Measurements from ENCODE around the gene DLGAP1.
"Not testable (repeated sequence)": the region's sequence is repeated elsewhere in the genome, so short reads cannot be mapped to it uniquely, and the experiment has no call there.

The DLGAP1 gene

DNA sequence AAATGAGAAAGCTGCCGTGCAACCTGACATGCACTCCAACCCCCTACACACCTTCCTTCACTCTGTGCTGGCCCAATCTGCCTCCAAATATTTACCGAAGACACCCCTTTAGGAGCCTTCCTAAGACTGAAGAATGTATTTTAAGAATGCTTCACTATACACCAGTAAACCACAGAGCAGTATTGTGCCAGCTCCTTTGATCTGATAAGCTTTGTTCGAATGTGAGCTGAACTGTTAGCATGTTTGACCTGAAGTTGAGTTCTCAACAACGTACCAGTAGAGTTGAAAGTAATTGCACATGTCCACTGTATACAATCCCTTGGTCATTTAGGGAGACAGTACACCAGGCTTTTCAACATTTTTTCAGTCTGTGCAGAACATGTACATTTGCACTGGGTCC, 745.9 kb downstream of the DLGAP1 start:
- DNase-seq: no peak

GRCh38 chr18:3706279-3707097, 748.6 kb downstream of the DLGAP1 start:
- no peak for DNase-seq

DNA sequence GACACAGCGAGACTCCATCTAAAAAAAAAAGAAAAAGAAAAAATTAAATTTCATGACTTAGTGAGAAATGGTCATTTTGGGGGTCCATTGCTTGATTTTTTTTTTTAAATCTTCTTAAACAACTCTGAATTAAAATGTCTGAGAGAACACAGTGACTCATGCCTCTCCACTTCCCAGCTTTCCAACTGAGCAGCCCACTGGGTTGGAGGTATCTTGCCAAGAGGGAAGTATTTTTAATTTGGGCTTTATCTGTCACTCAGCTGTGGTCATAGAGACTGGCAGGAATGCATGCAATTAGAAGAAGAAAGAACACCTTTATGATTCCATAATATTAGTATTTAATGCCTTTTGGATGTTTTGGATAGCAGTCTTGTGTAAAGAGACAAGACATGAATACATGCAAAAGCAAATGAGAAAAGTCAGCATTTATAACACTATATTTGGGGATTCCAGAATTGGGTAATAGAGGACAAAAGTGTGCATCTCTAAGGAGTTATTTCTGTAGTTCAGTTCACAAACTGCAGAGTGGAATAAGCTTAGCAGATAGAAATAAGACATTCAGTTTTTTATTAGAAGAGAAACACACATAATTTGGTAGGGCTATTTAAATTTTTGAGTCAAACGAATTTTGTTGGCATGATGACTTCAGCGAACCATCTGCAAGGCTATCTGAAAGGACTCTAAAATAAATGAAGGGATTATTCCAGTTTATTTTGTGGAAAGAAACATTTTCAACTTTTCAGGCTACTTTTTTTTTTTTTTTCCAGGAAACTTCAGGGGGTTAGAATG, 750.4 kb downstream of the DLGAP1 start:
- DNase-seq: no peak

DNA sequence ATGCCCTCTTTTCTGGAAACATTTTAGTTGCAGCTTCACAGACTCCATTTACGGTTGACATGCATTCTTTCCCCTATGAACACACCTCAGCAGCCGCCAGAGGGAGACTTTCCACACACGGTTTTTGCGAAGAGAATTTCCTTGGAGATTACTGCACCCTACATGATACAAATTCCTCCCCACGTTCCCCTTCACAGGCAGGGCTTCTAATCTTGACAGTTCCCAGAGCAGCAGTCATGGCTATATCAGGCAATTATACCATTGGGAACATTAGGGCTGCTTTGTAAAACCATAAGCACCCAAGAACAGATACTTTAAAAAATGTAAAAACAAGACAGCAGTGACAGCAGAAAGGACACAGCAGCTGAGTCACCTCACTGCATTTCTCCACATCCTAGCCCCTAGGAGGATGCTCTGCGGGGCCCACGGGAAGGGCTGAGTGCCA, 751.4 kb downstream of the DLGAP1 start:
- DNase-seq: no peak

DNA sequence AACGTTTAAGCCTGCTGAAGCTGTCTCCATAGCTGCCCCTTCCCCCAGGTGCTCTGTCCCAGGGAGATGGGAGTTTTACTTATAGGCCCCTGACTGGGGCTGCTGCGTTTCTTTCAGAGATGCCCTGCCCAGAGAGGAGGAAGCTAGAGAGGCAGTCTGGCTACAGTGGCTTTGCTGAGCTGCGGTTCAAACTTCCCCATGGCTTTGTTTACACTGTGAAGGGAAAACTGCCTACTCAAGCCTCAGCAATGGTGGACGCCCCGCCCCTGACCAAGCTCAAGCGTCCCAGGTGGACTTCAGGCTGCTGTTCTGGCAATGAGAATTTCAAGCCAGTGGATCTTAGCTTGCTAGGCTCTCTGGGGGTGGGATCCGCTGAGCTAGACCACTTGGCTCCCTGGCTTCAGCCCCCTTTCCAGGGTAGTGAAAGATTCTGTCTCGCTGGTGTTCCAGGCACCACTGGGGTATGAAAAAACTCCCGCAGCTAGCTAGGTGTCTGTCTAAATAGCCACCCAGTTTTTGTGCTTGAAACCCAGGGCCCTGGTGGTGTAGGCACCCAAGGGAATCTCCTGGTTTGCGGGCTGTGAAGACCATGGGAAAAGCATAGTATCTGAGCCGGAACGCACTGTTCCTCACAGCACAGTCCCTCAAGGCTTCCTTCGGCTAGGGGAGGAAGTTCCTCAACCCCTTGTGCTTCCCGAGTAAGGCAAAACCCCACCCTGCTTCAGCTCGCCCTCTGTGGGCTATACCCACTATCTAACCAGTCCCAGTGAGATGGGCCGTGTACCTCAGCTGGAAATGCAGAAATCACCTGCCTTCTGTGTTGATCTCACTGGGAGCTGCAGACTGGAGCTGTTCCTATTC, 755.2 kb downstream of the DLGAP1 start:
- DNase-seq: peak; percentile 58

DNA sequence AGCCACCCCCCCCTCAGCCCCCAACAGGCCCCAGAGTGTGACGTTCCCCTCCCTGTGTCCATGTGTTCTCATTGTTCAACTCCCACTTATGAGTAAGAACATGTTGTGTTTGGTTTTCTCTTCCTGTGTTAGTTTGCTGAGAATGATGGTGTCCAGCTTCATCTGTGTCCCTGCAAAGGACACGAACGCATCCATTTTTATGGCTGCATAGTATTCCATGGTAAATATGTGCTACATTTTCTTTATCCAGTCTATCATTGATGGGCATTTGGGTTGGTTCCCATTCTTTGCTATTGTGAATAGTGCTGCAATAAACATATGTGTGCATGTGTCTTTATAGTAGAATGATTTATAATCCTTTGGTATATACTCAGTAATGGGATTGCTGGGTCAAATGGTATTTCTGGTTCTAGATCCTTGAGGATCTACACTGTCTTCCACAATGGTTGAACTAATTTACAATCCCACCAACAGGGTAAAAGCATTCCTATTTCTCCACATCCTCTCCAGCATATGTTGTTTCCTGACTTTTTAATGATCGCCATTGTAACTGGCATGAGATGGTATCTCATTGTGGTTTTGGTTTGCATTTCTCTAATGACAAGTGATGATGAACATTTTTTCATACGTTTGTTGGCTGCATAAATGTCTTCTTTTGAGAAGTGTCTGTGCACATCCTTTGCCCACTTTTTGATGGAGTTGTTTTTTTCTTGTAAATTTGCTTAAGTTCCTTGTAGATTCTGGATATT, 760.9 kb downstream of the DLGAP1 start:
- not testable (repeated sequence) for DNase-seq

- DNase-seq: no peak
Observed at GRCh38 chr18:3693410-3693809, 761.7 kb downstream of the DLGAP1 start.

DNA sequence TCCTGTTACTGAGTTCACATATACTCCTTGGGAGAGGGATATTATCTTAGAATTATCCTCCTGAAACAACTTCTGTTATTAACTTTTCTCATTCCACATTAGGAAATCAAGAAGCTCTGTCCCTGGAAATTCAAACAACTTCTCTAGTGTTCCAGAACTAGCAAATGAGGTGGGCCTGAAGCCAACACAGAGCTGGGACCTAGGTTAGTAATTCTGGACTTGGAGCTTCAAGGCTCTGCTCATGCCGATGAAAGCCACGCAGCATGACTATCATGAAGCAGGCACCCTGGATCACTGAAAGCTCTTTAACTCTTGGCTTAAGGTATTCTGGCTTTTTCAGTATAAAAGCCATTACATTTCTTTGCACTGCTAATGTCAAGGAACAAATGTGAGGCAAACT, 762.4 kb downstream of the DLGAP1 start:
- DNase-seq: no peak

- DNase-seq: no peak
Observed at GRCh38 chr18:3692113-3692621, 762.9 kb downstream of the DLGAP1 start.

GRCh38 chr18:3691705-3692104, 763.4 kb downstream of the DLGAP1 start:
- DNase-seq: no peak

DNA sequence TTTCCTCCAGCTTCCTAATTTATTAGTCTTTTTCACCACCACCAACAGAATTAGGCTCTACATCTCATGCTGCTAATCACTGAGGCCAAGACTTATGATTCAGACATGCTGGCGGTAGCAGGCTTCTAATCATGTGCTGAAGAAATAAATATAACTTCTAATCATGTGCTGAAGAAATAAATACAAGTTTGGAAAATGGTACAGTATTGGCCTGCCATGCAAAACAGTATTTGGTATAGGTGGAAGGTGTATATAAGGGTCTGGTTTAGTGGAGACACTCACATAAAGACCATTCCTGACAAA, 764.4 kb downstream of the DLGAP1 start:
- no peak for DNase-seq

- DNase-seq: no peak
Observed at GRCh38 chr18:3689986-3690763, 764.9 kb downstream of the DLGAP1 start.

DNA sequence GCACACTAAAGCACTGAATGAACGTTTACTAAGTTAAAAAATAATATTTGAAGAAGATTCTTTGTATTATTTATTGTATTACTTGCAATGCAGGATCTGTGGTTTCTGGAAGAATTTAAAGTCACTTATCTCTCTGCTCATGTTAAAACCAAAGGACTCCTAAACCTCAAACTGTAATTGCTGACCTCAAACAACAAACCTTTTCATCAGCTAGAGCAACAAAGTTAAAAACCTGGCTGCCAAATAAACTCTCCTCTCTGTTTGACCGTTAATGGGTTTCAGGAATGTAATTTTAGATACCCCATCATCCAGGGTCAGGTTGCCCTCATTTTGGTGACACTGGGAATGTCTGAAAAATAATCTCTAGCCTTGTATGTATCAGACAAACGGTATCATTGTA, 766.0 kb downstream of the DLGAP1 start:
- no peak for DNase-seq

GRCh38 chr18:3688690-3689089, 766.4 kb downstream of the DLGAP1 start:
- DNase-seq: no peak

GRCh38 chr18:3683483-3683882, 771.6 kb downstream of the DLGAP1 start:
- no peak for DNase-seq

GRCh38 chr18:3682061-3682460, 773.0 kb downstream of the DLGAP1 start:
- no peak for DNase-seq

DNA sequence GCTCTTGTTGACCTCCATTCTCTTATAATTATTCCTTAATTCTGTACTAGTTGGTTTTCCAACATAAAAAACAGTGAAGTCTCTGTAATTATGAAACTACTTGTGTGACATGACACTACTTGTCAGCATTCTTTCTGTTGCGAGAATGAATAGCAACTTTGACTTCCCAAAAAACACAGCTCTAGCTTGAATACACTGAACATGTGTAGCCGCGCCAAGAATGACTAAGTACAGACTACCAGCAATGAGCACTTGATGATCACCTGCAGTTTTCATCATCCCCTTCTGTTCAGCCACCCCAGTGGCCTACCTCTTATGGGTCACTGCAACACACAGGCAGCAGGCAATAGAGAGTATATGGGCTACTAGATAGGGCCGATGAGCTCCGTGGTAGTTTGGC, 775.9 kb downstream of the DLGAP1 start:
- DNase-seq: no peak

GRCh38 chr18:3675994-3676393, 779.1 kb downstream of the DLGAP1 start:
- no peak for DNase-seq

DNA sequence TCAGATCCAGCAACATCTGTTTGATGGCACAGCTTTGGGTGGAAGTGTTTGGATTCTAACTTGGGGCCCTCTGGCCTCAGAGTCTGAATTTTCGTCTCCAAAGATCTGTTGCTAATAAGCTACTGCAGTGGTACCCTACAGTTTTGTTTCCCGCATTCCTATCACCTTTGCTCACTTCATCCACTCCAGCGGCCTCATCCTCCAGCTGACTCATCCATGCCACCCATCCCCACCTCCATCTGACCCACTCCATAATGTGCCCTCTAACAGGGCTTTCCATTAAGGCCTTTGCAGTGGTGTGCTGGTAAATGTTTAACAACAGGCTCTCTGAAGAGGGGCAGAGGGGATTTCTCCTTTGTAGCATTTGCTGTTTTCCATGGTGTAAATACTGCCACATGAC, 779.7 kb downstream of the DLGAP1 start:
- no peak for DNase-seq

- DNase-seq: no peak
Observed at GRCh38 chr18:3671176-3671575, 783.9 kb downstream of the DLGAP1 start.

DNA sequence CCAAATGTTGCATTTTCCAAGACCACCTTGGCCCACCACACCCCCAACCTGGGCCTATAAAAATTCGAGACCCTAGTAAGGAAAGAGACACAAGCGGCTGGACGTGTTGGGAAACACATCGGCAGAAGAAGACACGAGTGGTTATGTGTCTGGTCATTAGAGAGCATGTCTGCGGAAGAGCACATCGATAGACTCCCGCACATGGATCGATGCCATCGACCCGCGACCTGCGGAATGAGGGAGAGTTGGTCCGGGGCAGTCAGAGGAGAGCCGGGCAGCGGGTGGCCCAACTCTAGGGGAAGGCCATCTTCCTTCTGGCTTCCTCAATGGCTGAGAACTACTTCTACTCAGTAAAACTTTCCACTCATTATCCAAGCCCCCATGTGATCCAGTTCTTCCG, 785.7 kb downstream of the DLGAP1 start:
- DNase-seq: no peak

All from GF-D8 (cell line).